HT-29 (cell line): ENCODE measurements around the gene SCUBE3. TPM values are rescaled to one million over a fixed set of nuclear protein-coding genes. Genes with fewer than 3 reads are reported as not detected.

Experiments used
- DNase-seq: peaks from one replicate; pipeline ENCODE4 v3.0.0-alpha.2; 2015; ENCODE audit warnings: low spot score
- total RNA-seq: library from RNA; depleted of rRNA; stranded (reverse); fragments of >200 nt; shearing (Covaris generic); gene quantifications from 2 replicates; pipeline ENCODE4 v1.2.3, GENCODE V29; 2014

The SCUBE3 gene
- total RNA-seq, 1 experiment from 2014 or later, result not detected

- no peak for DNase-seq
Measured at GRCh38 chr6:35209622-35210247, 4.0 kb upstream of the SCUBE3 start.

GRCh38 chr6:35213298-35213791 is 411 bp upstream of the SCUBE3 start:
- no peak for DNase-seq

- no peak for DNase-seq
Measured at GRCh38 chr6:35214869-35215664, 1.3 kb downstream of the SCUBE3 start.

- no peak for DNase-seq
Measured at GRCh38 chr6:35215665-35216411, 2.1 kb downstream of the SCUBE3 start.

GRCh38 chr6:35216412-35216732 is 2.6 kb downstream of the SCUBE3 start:
- no peak for DNase-seq

- DNase-seq, result no peak
Measured at GRCh38 chr6:35216851-35217811, 3.4 kb downstream of the SCUBE3 start.

GRCh38 chr6:35218021-35218420 is 4.3 kb downstream of the SCUBE3 start:
- DNase-seq, result no peak

GRCh38 chr6:35218456-35218855 is 4.7 kb downstream of the SCUBE3 start:
- no peak for DNase-seq

- no peak for DNase-seq
Measured at GRCh38 chr6:35219683-35220326, 6.0 kb downstream of the SCUBE3 start.

GRCh38 chr6:35220711-35221110 is 7.0 kb downstream of the SCUBE3 start:
- no peak for DNase-seq

GRCh38 chr6:35223396-35223795 is 9.6 kb downstream of the SCUBE3 start:
- DNase-seq, result no peak

- no peak for DNase-seq
Measured at GRCh38 chr6:35224720-35225119, 11.0 kb downstream of the SCUBE3 start.

GRCh38 chr6:35228481-35228880 is 14.7 kb downstream of the SCUBE3 start:
- DNase-seq, result no peak

- DNase-seq, result no peak
Measured at GRCh38 chr6:35229304-35229703, 15.5 kb downstream of the SCUBE3 start.

- DNase-seq, result no peak
Measured at GRCh38 chr6:35230498-35230897, 16.7 kb downstream of the SCUBE3 start.

GRCh38 chr6:35230950-35231349 is 17.2 kb downstream of the SCUBE3 start:
- no peak for DNase-seq

- no peak for DNase-seq
Measured at GRCh38 chr6:35231563-35231962, 17.8 kb downstream of the SCUBE3 start.

GRCh38 chr6:35234901-35235300 is 21.1 kb downstream of the SCUBE3 start:
- no peak for DNase-seq

GRCh38 chr6:35236223-35236622 is 22.5 kb downstream of the SCUBE3 start:
- DNase-seq, result no peak

GRCh38 chr6:35237476-35237875 is 23.7 kb downstream of the SCUBE3 start:
- no peak for DNase-seq

GRCh38 chr6:35238843-35239289 is 25.1 kb downstream of the SCUBE3 start:
- no peak for DNase-seq
